OCI-LY7 (cell line): ENCODE measurements around the gene PDE6D. TPM values are rescaled to one million over a fixed set of nuclear protein-coding genes. Genes with fewer than 3 reads are reported as not detected.

Source experiments
- BruUV-seq: library from RNA; stranded (reverse); fragments of 400-500 nt; replicated peaks from 2 replicates; lab custom pipeline; 2021; lab: Mats Ljungman, UMichigan
- CTCF ChIA-PET: fragments of 300-600 bp; sonication (Branson Sonifier 250); formaldehyde crosslinking; loops from one replicate; lab custom pipeline; 2022; ENCODE audit warnings: antibody characterized with exemption; ENCODE audit not compliant: unreplicated experiment; lab: Charles Lee
- POLR2A ChIA-PET: fragments of 300-600 bp; sonication (Branson Sonifier 250); formaldehyde crosslinking; loops from one replicate; lab custom pipeline; 2022; ENCODE audit warnings: antibody characterized with exemption; lab: Charles Lee
- DNase-seq: peaks from one replicate; pipeline ENCODE4 v3.0.0-alpha.2; 2015; ENCODE audit warnings: low spot score
- H2AFZ ChIP-seq: fragments of 200-600 bp; sonication (generic), shearing (Covaris generic); 2 replicates; pipeline ENCODE4 v1.6.1; 2014; ENCODE audit warnings: mild to moderate bottlenecking, antibody characterized with exemption, low read length, moderate library complexity
- H3K27ac ChIP-seq: fragments of 200-600 bp; sonication (generic); 2 replicates; pipeline ENCODE4 v1.5.1; 2014; ENCODE audit warnings: mixed run types, low read depth, mild to moderate bottlenecking, moderate library complexity, low read length, inconsistent platforms; ENCODE audit not compliant: poor library complexity, severe bottlenecking
- H3K36me3 ChIP-seq: fragments of 200-600 bp; sonication (generic); 2 replicates; pipeline ENCODE4 v1.6.1; 2014; ENCODE audit warnings: mild to moderate bottlenecking, antibody characterized with exemption, low read length, moderate library complexity, mixed read lengths; ENCODE audit not compliant: insufficient read depth
- H3K4me1 ChIP-seq: fragments of 200-600 bp; sonication (generic); 2 replicates; pipeline ENCODE4 v1.5.1; 2014; ENCODE audit warnings: mild to moderate bottlenecking, low read length; ENCODE audit not compliant: insufficient read depth, poor library complexity, severe bottlenecking
- H3K4me2 ChIP-seq: fragments of 200-600 bp; sonication (generic); 2 replicates; pipeline ENCODE4 v1.6.1; 2014; ENCODE audit warnings: mild to moderate bottlenecking, low read length
- H3K4me3 ChIP-seq: fragments of 200-600 bp; sonication (generic); 2 replicates; pipeline ENCODE4 v1.5.1; 2014; ENCODE audit warnings: mild to moderate bottlenecking, low read depth, low read length; ENCODE audit not compliant: poor library complexity, severe bottlenecking
- H3K79me2 ChIP-seq: fragments of 200-600 bp; sonication (generic); 2 replicates; pipeline ENCODE4 v1.6.1; 2016; ENCODE audit warnings: low read depth, mild to moderate bottlenecking, low read length, moderate library complexity, mixed read lengths; ENCODE audit not compliant: insufficient read depth
- H3K9me2 ChIP-seq: fragments of 200-600 bp; sonication (generic); 2 replicates; pipeline ENCODE4 v1.6.1; 2016; ENCODE audit warnings: mild to moderate bottlenecking, low read length, mixed read lengths; ENCODE audit not compliant: insufficient read depth
- H3K9me3 ChIP-seq: fragments of 200-600 bp; sonication (generic); 2 replicates; pipeline ENCODE4 v1.6.1; 2014; ENCODE audit warnings: mild to moderate bottlenecking, mixed run types, low read length, mixed read lengths
- H4K20me1 ChIP-seq: fragments of 200-600 bp; sonication (generic); 2 replicates; pipeline ENCODE4 v1.6.1; 2014; ENCODE audit warnings: mild to moderate bottlenecking, antibody characterized with exemption, low read length, moderate library complexity, mixed read lengths; ENCODE audit not compliant: insufficient read depth
- CTCF ChIP-seq: fragments of 200-600 bp; sonication (generic); conservative IDR thresholded peaks from 2 replicates; pipeline ENCODE4 v1.5.1; 2014; ENCODE audit warnings: mild to moderate bottlenecking, antibody characterized with exemption, low read length, moderate library complexity, mixed read lengths
- EZH2phosphoT487 ChIP-seq: fragments of 200-600 bp; sonication (generic); IDR thresholded peaks from 2 replicates; pipeline ENCODE4 v1.6.1; 2018; ENCODE audit warnings: low read depth, borderline replicate concordance, mild to moderate bottlenecking, mixed run types, antibody characterized with exemption, low read length, moderate library complexity, mixed read lengths
- intact Hi-C: fragments of 100-400 bp; cut with micrococcal nuclease; formaldehyde crosslinking; loops from one replicate; pipeline ENCODE4 v1.10.0; 2022; ENCODE audit not compliant: unreplicated experiment
- total RNA-seq, 2 experiments: library from RNA; depleted of rRNA in 1 of 2; stranded (reverse); fragments of >200 nt in 1 of 2; shearing (Covaris generic) in 1 of 2; gene quantifications; 2 replicates each; pipeline ENCODE4 v1.2.3, GENCODE V29; 2014 to 2022

The PDE6D gene
- total RNA-seq, 2 experiments from 2014 or later = 47.4 to 54.6 TPM

- H3K9me3 ChIP-seq = no peaks in the 10 kb centered on the region
- H3K27ac ChIP-seq = no peak overlapping the region
- H3K79me2 ChIP-seq = no peaks in the 10 kb centered on the region
- no peaks in the 10 kb centered on the region for H3K4me1 ChIP-seq
- no peaks in the 10 kb centered on the region for H3K9me2 ChIP-seq
- H4K20me1 ChIP-seq = no peaks in the 10 kb centered on the region
- intact Hi-C loops = no loop called here
- TF ChIP-seq EZH2phosphoT487 = no peak
- no peak for TF ChIP-seq CTCF
- no peak overlapping the region for H2AFZ ChIP-seq
- no peak overlapping the region for H3K4me2 ChIP-seq
- no peak for DNase-seq
- ChIA-PET CTCF (no interaction called here), POLR2A (interaction anchor here (1.0 to 1.3 kb wide), 3 partner anchors 11 to 24 kb away, joined by 3 to 4 read pairs (median 3); no protein-coding TSS in a partner anchor)
- H3K4me3 ChIP-seq = no peak overlapping the region
- no TSS peak for BruUV-seq
- H3K36me3 ChIP-seq = no peaks in the 10 kb centered on the region
Observed at GRCh38 chr2:231764760-231765159, 16.3 kb downstream of the PDE6D start.

GRCh38 chr2:231764124-231764523 lies 17.0 kb downstream of the PDE6D start:
- no peak for TF ChIP-seq EZH2phosphoT487
- TF ChIP-seq CTCF = no peak
- H3K9me2 ChIP-seq = no peaks in the 10 kb centered on the region
- DNase-seq = no peak
- H3K4me3 ChIP-seq = no peak overlapping the region
- no peaks in the 10 kb centered on the region for H3K4me1 ChIP-seq
- POLR2A ChIA-PET = interaction anchor here (0.6 to 1.3 kb wide), 4 partner anchors 11 to 39 kb away, joined by 3 to 4 read pairs (median 4); no protein-coding TSS in a partner anchor
- intact Hi-C loops = no loop called here
- no peaks in the 10 kb centered on the region for H4K20me1 ChIP-seq
- H3K4me2 ChIP-seq = no peak overlapping the region
- H3K9me3 ChIP-seq = no peaks in the 10 kb centered on the region
- H2AFZ ChIP-seq = no peak overlapping the region
- no peaks in the 10 kb centered on the region for H3K79me2 ChIP-seq
- CTCF ChIA-PET = no interaction called here
- no TSS peak for BruUV-seq
- no peaks in the 10 kb centered on the region for H3K36me3 ChIP-seq
- no peak overlapping the region for H3K27ac ChIP-seq

- Histone ChIP-seq H3K4me2 (no peak overlapping the region), H4K20me1 (no peaks in the 10 kb centered on the region), H3K4me3 (no peak overlapping the region), H3K36me3 (no peaks in the 10 kb centered on the region), H2AFZ (no peak overlapping the region), H3K4me1 (no peaks in the 10 kb centered on the region), H3K9me2 (no peaks in the 10 kb centered on the region), H3K9me3 (no peaks in the 10 kb centered on the region), H3K27ac (no peak overlapping the region), H3K79me2 (no peaks in the 10 kb centered on the region)
- intact Hi-C loops = no loop called here
- BruUV-seq = no TSS peak
- DNase-seq = no peak
- POLR2A ChIA-PET = interaction anchor here (0.6 to 2.0 kb wide), 11 partner anchors 8 to 777 kb away, joined by 3 to 14 read pairs (median 4); no protein-coding TSS in a partner anchor
- TF ChIP-seq EZH2phosphoT487 (no peak), CTCF (no peak)
- CTCF ChIA-PET = no interaction called here
Observed at GRCh38 chr2:231761735-231762134, 19.3 kb downstream of the PDE6D start.
